OCI-LY1 (cell line): ENCODE data around the gene DOCK2.

Source experiments
- EZH2 ChIP-seq: fragments of 200-600 bp; sonication (generic), shearing (Covaris generic); IDR thresholded peaks from 2 replicates; pipeline ENCODE4 v1.8.0; 2017; ENCODE audit warnings: borderline replicate concordance, mixed run types, mild to moderate bottlenecking, antibody characterized with exemption, low read length, moderate library complexity, mixed read lengths
- TF ChIP-seq, protein P1 (sequence below): fragments of 200-600 bp; sonication (generic), shearing (Covaris generic); IDR thresholded peaks from 2 replicates; pipeline ENCODE4 v1.5.1; 2017; ENCODE audit warnings: mild to moderate bottlenecking, antibody characterized with exemption, low read length, moderate library complexity, mixed read lengths

DNA sequence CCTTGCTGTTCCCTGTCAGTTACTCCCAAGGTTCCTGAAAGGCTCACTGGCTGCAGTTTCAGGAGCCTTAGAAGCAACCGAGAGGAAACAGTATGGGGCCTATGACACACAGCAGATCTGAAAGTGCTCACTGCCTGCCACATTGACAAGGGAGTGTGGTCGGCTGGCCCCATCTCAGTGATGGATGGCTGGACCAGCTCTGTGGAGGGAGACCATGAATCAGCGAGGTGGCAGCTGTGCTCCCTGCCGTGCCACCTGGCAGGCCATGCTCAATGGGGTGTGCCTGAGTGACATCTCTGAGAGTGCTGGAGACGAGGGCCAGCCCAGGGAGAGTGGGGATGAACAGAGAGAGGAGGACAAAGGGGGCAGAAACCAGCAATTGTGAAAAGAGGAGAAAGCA, 49.1 kb downstream of the DOCK2 start:
- TF ChIP-seq, protein P1, sequence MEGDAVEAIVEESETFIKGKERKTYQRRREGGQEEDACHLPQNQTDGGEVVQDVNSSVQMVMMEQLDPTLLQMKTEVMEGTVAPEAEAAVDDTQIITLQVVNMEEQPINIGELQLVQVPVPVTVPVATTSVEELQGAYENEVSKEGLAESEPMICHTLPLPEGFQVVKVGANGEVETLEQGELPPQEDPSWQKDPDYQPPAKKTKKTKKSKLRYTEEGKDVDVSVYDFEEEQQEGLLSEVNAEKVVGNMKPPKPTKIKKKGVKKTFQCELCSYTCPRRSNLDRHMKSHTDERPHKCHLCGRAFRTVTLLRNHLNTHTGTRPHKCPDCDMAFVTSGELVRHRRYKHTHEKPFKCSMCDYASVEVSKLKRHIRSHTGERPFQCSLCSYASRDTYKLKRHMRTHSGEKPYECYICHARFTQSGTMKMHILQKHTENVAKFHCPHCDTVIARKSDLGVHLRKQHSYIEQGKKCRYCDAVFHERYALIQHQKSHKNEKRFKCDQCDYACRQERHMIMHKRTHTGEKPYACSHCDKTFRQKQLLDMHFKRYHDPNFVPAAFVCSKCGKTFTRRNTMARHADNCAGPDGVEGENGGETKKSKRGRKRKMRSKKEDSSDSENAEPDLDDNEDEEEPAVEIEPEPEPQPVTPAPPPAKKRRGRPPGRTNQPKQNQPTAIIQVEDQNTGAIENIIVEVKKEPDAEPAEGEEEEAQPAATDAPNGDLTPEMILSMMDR = no peak
- no peak for TF ChIP-seq EZH2
